Vagina (tissue), 2 donors: ENCODE measurements around the gene KIAA2012. TPM values are rescaled to one million over a fixed set of nuclear protein-coding genes. Genes with fewer than 3 reads are reported as not detected.

Experiments
- DNase-seq, 2 donors: peaks; one replicate each; pipeline ENCODE4 v3.0.0-alpha.2; 2017; ENCODE audit errors: extremely low spot score in 2 of 2
- H3K27ac ChIP-seq: fragments of 200-600 bp; sonication (generic); one replicate; pipeline ENCODE4 v1.5.1; 2019
- H3K27me3 ChIP-seq: fragments of 200-600 bp; sonication (generic); one replicate; pipeline ENCODE4 v1.5.1; 2019
- H3K36me3 ChIP-seq, 2 donors: fragments of 200-600 bp; sonication (generic); one replicate each; pipeline ENCODE4 v1.5.1; 2017 to 2019
- H3K4me1 ChIP-seq: fragments of 200-600 bp; sonication (generic); one replicate; pipeline ENCODE4 v1.5.1; 2019
- H3K4me3 ChIP-seq, 2 donors: fragments of 200-600 bp; sonication (generic); 1 replicate in 1 of 2; 2 replicates in 1 of 2; pipeline ENCODE4 v1.5.1; 2016 to 2019
- H3K9me3 ChIP-seq: fragments of 200-600 bp; sonication (generic); one replicate; pipeline ENCODE4 v1.5.1; 2019
- POLR2A ChIP-seq, 2 donors: fragments of 450-650 bp; IDR thresholded peaks; one replicate each; pipeline ENCODE4 v1.6.1; 2017; ENCODE audit warnings: antibody characterized with exemption in 2 of 2, mild to moderate bottlenecking in 2 of 2, moderate library complexity in 2 of 2
- POLR2AphosphoS5 ChIP-seq, 2 donors: sonication (generic); formaldehyde crosslinking; IDR thresholded peaks; one replicate each; pipeline ENCODE4 v1.9.0; 2017; ENCODE audit warnings: antibody characterized with exemption in 2 of 2, mild to moderate bottlenecking in 2 of 2, low read depth in 1 of 2; ENCODE audit not compliant: insufficient read depth in 1 of 2
- intact Hi-C: fragments of 100-400 bp; cut with DNase I; formaldehyde crosslinking; loops from one replicate; pipeline ENCODE4 v1.15.1; 2023
- total RNA-seq: library from RNA; depleted of rRNA; stranded (reverse); fragments of >200 nt; gene quantifications from one replicate; pipeline ENCODE4 v1.2.3, GENCODE V29; 2016
- TF ChIP-seq, protein P1 (sequence below), 3 experiments: fragments of 450-650 bp in 2 of 3; fragments of 200-600 bp in 1 of 3; sonication (generic) in 1 of 3; IDR thresholded peaks; one replicate each; pipeline ENCODE4 v1.5.1; 2017 to 2019; ENCODE audit warnings: antibody characterized with exemption in 3 of 3, mild to moderate bottlenecking in 2 of 3, moderate library complexity in 2 of 3

KIAA2012 gene
- total RNA-seq, 1 donor from 2014 or later, result not detected

DNA sequence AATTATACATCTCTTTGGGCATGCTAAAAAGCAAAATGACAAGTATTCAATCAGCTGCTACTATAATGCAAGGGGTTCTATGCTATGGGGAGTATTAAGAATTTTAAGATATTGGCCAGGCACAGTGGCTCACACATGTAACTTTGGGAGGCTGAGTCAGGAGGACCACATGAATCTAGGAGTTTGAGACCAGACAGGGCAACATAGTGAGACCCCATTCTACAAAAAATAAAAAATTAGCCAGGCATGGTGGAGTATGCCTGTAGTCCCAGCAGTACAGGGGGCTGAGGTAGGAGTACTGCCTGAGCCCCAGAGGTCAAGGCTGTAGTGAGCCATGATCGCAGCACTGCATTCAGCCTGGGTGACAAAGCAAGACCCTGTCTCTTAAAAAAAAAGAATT, 5.5 kb upstream of the KIAA2012 start:
- TF ChIP-seq, protein P1, sequence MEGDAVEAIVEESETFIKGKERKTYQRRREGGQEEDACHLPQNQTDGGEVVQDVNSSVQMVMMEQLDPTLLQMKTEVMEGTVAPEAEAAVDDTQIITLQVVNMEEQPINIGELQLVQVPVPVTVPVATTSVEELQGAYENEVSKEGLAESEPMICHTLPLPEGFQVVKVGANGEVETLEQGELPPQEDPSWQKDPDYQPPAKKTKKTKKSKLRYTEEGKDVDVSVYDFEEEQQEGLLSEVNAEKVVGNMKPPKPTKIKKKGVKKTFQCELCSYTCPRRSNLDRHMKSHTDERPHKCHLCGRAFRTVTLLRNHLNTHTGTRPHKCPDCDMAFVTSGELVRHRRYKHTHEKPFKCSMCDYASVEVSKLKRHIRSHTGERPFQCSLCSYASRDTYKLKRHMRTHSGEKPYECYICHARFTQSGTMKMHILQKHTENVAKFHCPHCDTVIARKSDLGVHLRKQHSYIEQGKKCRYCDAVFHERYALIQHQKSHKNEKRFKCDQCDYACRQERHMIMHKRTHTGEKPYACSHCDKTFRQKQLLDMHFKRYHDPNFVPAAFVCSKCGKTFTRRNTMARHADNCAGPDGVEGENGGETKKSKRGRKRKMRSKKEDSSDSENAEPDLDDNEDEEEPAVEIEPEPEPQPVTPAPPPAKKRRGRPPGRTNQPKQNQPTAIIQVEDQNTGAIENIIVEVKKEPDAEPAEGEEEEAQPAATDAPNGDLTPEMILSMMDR (IDR thresholded peaks at IDR 0.05), result no peak
- TF ChIP-seq POLR2AphosphoS5 (IDR thresholded peaks at IDR 0.05; ENCODE audit: insufficient read depth in 1 of 2, low read depth in 1 of 2) (no peak), POLR2A (IDR thresholded peaks at IDR 0.05) (no peak)
- DNase-seq, result no peak
- Histone ChIP-seq H3K9me3 (no peaks in the 10 kb centered on the region), H3K4me3 (no peak overlapping the region), H3K4me1 (peaks cover 16% of the 10 kb centered on the region), H3K36me3 (no peaks in the 10 kb centered on the region), H3K27ac (no peak overlapping the region), H3K27me3 (no peaks in the 10 kb centered on the region)
- intact Hi-C loops, result no loop called here

DNA sequence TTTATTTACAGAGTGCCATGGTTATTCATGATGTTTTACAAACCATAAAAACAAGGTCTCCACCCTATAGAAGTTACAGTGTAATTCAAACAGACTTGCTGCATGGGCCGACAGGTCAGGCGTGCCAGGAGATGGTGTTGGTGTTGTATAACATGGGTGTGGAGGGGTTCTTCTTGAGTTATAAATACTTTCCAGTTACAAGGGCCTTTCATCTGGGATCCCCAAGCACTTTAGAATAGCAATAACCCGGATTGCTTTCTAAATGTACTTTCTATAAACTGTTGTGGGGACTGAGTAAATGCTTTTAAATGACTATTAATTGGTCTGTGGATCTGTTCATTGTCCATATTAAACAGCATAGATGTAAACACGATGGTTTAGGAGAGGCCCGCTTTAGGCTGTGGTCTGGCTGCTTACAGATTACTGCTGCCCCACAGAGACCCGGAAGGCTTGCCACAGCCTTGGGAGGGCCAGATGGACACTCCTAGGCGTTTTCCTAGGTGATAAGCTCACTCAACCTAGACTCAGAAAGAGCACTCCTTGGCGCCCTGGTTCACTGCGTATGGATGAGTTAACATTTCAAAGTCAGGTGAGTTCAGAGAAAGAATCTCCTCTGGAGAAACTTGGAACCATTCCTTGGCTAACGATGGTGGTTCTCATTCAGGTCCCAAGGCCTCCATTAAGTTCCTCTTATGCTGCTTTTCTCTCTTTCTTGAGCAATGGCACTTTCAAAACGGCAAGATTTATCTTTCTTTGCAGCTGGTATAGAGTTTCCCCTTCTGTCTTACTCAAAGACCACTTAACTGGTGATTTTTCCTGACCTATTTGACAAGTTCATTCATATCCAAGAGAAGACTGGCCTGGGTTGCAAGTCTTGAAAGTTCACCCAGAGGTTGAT, 3.6 kb upstream of the KIAA2012 start:
- H3K36me3 ChIP-seq, result no peaks in the 10 kb centered on the region
- peaks cover 5% of the 10 kb centered on the region for H3K4me1 ChIP-seq
- no peaks in the 10 kb centered on the region for H3K9me3 ChIP-seq
- H3K4me3 ChIP-seq, result no peak overlapping the region
- TF ChIP-seq POLR2A (IDR thresholded peaks at IDR 0.05) (no peak), POLR2AphosphoS5 (IDR thresholded peaks at IDR 0.05; ENCODE audit: insufficient read depth in 1 of 2, low read depth in 1 of 2) (no peak)
- TF ChIP-seq, protein P1 (IDR thresholded peaks at IDR 0.05), result no peak
- intact Hi-C loops, result no loop called here
- H3K27me3 ChIP-seq, result no peaks in the 10 kb centered on the region
- no peak overlapping the region for H3K27ac ChIP-seq
- DNase-seq, result no peak

- Histone ChIP-seq H3K9me3 (no peaks in the 10 kb centered on the region), H3K27ac (no peak overlapping the region), H3K4me1 (no peaks in the 10 kb centered on the region), H3K4me3 (no peak overlapping the region), H3K27me3 (no peaks in the 10 kb centered on the region), H3K36me3 (no peaks in the 10 kb centered on the region)
- no peak for DNase-seq
- TF ChIP-seq POLR2AphosphoS5 (IDR thresholded peaks at IDR 0.05; ENCODE audit: insufficient read depth in 1 of 2, low read depth in 1 of 2) (no peak), POLR2A (IDR thresholded peaks at IDR 0.05) (no peak)
- TF ChIP-seq, protein P1 (IDR thresholded peaks at IDR 0.05), result no peak
- intact Hi-C loops, result no loop called here
Observed at GRCh38 chr2:202071107-202071506, 1.9 kb upstream of the KIAA2012 start.

DNA sequence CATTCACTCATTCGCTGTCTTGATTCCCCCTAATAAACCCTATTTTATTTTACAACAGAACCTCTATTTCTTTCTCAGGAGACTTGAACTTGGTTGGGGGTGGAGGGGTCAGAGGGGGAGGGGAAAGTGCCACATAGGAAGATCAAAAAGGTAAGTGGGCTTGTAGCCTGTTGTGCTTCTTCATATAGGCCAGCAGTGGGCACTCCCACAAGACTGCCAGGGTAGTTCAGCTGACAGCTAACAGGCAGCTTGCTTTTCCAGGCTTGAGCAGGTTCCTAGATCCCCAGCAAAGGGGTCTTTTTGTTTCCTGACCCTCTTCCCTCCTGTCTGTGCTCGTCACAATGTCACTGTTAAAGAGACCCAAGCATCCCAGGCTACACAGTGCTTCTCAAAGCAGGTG, 829 bp upstream of the KIAA2012 start:
- H3K9me3 ChIP-seq, result no peaks in the 10 kb centered on the region
- intact Hi-C loops, result no loop called here
- H3K27me3 ChIP-seq, result no peaks in the 10 kb centered on the region
- no peak overlapping the region for H3K27ac ChIP-seq
- no peak overlapping the region for H3K4me3 ChIP-seq
- H3K36me3 ChIP-seq, result no peaks in the 10 kb centered on the region
- H3K4me1 ChIP-seq, result no peaks in the 10 kb centered on the region
- no peak for DNase-seq
- TF ChIP-seq POLR2A (IDR thresholded peaks at IDR 0.05) (no peak), POLR2AphosphoS5 (IDR thresholded peaks at IDR 0.05; ENCODE audit: insufficient read depth in 1 of 2, low read depth in 1 of 2) (no peak)
- TF ChIP-seq, protein P1 (IDR thresholded peaks at IDR 0.05), result no peak

DNA sequence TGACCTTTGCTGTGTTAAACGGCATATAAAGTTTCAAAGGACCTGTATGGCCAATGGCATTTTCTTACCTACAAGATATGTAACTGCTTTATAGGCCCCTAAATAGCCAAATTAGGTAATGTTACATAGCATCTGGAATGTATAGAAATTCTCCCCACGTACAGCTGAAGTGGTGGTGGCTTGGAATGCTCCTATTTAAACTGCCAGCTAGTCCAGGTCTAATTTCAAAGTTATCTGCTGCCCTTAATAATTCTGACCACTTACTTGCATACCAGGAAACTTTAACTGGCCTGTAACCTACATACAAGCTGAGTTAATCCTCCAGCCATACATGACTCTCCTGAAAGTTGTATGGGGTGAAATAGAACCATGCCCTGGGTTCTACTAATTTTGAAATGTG, 1.3 kb downstream of the KIAA2012 start:
- H3K36me3 ChIP-seq, result no peaks in the 10 kb centered on the region
- no peaks in the 10 kb centered on the region for H3K9me3 ChIP-seq
- intact Hi-C loops, result no loop called here
- H3K4me1 ChIP-seq, result no peaks in the 10 kb centered on the region
- H3K4me3 ChIP-seq, result no peak overlapping the region
- H3K27me3 ChIP-seq, result no peaks in the 10 kb centered on the region
- DNase-seq, result no peak
- TF ChIP-seq POLR2A (IDR thresholded peaks at IDR 0.05) (no peak), POLR2AphosphoS5 (IDR thresholded peaks at IDR 0.05; ENCODE audit: insufficient read depth in 1 of 2, low read depth in 1 of 2) (no peak)
- TF ChIP-seq, protein P1 (IDR thresholded peaks at IDR 0.05), result no peak
- no peak overlapping the region for H3K27ac ChIP-seq
